Ishikawa (cell line): ENCODE data around the gene TECPR2.

Source experiments
- CEBPB ChIP-seq: IDR thresholded peaks from 2 replicates; pipeline ENCODE4 v1.6.1; 2012
- CREB1 ChIP-seq: IDR thresholded peaks from 2 replicates; pipeline ENCODE4 v1.6.1; 2012; ENCODE audit warnings: low read depth
- EGR1 ChIP-seq: IDR thresholded peaks from 2 replicates; pipeline ENCODE4 v1.6.1; 2012
- EP300 ChIP-seq: IDR thresholded peaks from 2 replicates; pipeline ENCODE4 v1.6.1; 2012; ENCODE audit warnings: borderline replicate concordance
- FOXM1 ChIP-seq: IDR thresholded peaks from 2 replicates; pipeline ENCODE4 v1.6.1; 2012; ENCODE audit warnings: low read depth, borderline replicate concordance
- NFIC ChIP-seq: IDR thresholded peaks from 2 replicates; pipeline ENCODE4 v1.6.1; 2012
- RAD21 ChIP-seq: IDR thresholded peaks from 2 replicates; pipeline ENCODE4 v1.6.1; 2012; ENCODE audit warnings: low read depth
- TAF1 ChIP-seq: IDR thresholded peaks from 2 replicates; pipeline ENCODE4 v1.6.1; 2012; ENCODE audit warnings: low read depth, mild to moderate bottlenecking
- TCF12 ChIP-seq: IDR thresholded peaks from 2 replicates; pipeline ENCODE4 v1.6.1; 2012; ENCODE audit warnings: low read depth
- TEAD4 ChIP-seq: IDR thresholded peaks from 2 replicates; pipeline ENCODE4 v1.6.1; 2012
- YY1 ChIP-seq: IDR thresholded peaks from 2 replicates; pipeline ENCODE4 v1.6.1; 2012; ENCODE audit warnings: low read depth
- ZBTB7A ChIP-seq: IDR thresholded peaks from 2 replicates; pipeline ENCODE4 v1.6.1; 2012; ENCODE audit warnings: low read depth
- TF ChIP-seq, protein P1 (sequence below): IDR thresholded peaks from 2 replicates; pipeline ENCODE4 v1.6.1; 2012; ENCODE audit warnings: low read depth, mild to moderate bottlenecking
- TF ChIP-seq, protein P2 (sequence below): IDR thresholded peaks from 2 replicates; pipeline ENCODE4 v1.6.1; 2012
- TF ChIP-seq, protein P3 (sequence below): IDR thresholded peaks from 2 replicates; pipeline ENCODE4 v1.6.1; 2012

Gene TECPR2

DNA sequence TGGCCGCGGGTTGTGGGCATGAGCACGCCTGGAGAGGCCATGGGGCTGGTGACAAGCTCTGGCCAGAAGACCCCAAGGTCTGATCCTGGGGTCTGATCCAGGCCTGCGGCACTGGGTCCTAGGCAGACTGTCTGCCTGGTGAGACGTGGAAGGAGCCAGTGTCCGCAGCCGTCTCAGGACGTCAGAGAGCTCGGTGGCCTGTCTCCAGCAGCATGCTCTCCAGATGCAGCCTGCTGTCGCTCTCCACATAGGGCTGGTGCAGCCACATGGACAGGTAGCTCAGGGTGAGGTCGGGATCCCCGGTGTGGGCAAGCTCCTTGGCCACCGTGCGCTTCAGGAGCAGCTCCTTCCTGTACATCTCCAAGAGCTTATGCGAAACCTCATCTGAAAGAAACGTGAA, 14.4 kb upstream of the TECPR2 start:
- TF ChIP-seq, protein P1, sequence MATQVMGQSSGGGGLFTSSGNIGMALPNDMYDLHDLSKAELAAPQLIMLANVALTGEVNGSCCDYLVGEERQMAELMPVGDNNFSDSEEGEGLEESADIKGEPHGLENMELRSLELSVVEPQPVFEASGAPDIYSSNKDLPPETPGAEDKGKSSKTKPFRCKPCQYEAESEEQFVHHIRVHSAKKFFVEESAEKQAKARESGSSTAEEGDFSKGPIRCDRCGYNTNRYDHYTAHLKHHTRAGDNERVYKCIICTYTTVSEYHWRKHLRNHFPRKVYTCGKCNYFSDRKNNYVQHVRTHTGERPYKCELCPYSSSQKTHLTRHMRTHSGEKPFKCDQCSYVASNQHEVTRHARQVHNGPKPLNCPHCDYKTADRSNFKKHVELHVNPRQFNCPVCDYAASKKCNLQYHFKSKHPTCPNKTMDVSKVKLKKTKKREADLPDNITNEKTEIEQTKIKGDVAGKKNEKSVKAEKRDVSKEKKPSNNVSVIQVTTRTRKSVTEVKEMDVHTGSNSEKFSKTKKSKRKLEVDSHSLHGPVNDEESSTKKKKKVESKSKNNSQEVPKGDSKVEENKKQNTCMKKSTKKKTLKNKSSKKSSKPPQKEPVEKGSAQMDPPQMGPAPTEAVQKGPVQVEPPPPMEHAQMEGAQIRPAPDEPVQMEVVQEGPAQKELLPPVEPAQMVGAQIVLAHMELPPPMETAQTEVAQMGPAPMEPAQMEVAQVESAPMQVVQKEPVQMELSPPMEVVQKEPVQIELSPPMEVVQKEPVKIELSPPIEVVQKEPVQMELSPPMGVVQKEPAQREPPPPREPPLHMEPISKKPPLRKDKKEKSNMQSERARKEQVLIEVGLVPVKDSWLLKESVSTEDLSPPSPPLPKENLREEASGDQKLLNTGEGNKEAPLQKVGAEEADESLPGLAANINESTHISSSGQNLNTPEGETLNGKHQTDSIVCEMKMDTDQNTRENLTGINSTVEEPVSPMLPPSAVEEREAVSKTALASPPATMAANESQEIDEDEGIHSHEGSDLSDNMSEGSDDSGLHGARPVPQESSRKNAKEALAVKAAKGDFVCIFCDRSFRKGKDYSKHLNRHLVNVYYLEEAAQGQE = no peak
- TF ChIP-seq NFIC (no peak), CEBPB (no peak), FOXM1 (no peak), TEAD4 (no peak), YY1 (no peak), RAD21 (no peak), EP300 (no peak), CREB1 (no peak), EGR1 (no peak), ZBTB7A (no peak), TAF1 (no peak), TCF12 (no peak)
- TF ChIP-seq, protein P2, sequence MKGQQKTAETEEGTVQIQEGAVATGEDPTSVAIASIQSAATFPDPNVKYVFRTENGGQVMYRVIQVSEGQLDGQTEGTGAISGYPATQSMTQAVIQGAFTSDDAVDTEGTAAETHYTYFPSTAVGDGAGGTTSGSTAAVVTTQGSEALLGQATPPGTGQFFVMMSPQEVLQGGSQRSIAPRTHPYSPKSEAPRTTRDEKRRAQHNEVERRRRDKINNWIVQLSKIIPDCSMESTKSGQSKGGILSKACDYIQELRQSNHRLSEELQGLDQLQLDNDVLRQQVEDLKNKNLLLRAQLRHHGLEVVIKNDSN = no peak
- TF ChIP-seq, protein P3, sequence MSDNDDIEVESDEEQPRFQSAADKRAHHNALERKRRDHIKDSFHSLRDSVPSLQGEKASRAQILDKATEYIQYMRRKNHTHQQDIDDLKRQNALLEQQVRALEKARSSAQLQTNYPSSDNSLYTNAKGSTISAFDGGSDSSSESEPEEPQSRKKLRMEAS = no peak

DNA sequence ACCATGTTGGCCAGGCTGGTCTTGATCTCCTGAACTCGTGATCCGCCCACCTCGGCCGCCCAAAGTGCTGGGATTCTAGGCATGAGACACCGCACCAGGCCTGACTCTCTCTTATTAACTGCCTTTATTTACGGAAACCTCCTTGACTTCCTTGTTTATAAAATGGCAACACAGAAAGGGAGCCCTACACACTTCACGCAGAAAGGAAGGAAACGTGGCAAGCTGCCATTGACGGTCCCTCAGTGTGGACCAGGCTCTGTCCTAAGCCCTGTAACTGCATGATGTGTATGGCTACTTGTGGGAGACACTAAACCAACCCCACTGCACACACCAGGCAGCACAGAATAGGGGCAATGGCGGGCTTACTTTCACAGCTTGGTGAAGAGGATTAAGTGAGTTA, 11.7 kb upstream of the TECPR2 start:
- TF ChIP-seq NFIC (no peak), CREB1 (no peak), TAF1 (no peak), TEAD4 (no peak), TCF12 (no peak), YY1 (no peak), CEBPB (no peak)
- TF ChIP-seq, protein P3 = no peak
- TF ChIP-seq, protein P1 = no peak

DNA sequence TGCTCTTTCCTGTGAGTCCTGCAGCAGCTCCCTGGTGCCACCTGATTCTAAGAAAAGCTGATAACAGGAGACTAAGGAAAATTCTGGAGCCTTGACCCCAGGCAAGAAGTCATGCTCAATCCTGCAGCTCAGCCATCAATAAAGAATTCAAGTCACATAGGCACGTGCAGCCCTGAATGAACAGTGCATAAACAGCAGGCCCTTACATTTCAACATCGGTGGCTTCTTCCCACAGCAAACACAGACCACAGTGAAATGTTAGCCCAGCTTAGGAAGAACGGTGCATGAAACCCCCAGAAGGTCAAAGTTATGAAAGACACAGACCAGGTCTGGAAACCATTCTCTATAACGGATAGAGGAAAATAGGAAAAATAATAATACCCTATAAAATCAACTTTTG, 10.5 kb upstream of the TECPR2 start:
- TF ChIP-seq RAD21 = no peak
- no peak for TF ChIP-seq EP300
- TF ChIP-seq CREB1 = no peak
- TF ChIP-seq, protein P3 = no peak
- no peak for TF ChIP-seq FOXM1
- no peak for TF ChIP-seq TEAD4
- no peak for TF ChIP-seq EGR1
- TF ChIP-seq CEBPB = no peak
- no peak for TF ChIP-seq YY1
- TF ChIP-seq, protein P1 = no peak
- TF ChIP-seq, protein P2 = no peak
- no peak for TF ChIP-seq TCF12
- no peak for TF ChIP-seq NFIC

DNA sequence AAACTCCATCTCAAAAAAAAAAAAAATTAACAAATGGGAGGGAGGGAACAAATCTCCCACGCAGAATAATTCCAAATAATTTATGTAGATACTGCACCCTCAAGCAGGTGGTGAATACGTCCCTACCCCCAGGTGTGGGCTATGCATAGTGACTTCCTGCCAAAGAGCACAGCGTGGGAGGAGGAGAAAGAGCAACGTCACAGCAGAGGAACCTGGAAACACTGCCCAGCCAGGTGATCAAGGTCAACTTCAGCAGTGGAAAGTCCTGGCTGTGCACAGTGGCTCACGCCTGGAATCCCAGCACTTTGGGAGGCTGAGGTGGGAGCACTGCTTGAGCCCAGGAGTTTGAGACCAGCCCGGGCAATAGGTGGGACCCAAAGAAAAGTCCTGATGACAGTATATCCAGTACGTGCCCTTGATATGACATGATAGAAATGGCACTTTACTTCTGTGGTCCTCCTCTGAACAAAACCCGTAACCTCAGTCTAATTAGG, 9.6 kb upstream of the TECPR2 start:
- TF ChIP-seq, protein P1 = no peak
- TF ChIP-seq FOXM1 (no peak), TCF12 (no peak), TEAD4 (no peak), CEBPB (no peak), ZBTB7A (no peak), EP300 (no peak), NFIC (no peak), TAF1 (no peak), EGR1 (no peak), YY1 (no peak)
- TF ChIP-seq, protein P2 = no peak
